ENCODE results near the gene IQUB.
"Not testable (repeated sequence)": the region's sequence is repeated elsewhere in the genome, so short reads cannot be mapped to it uniquely, and the experiment has no call there.

Gene IQUB

GRCh38 chr7:123532788-123533552 lies 1.4 kb downstream of the IQUB start:
- H3K4me3 Mint-ChIP-seq: peak overlapping the region; percentile 2
- H3K27me3 Mint-ChIP-seq (ENCODE audit: low read depth): peaks cover 36% of the 10 kb centered on the region
- not testable (repeated sequence) for H3K9me3 Mint-ChIP-seq; H3K36me3 Mint-ChIP-seq (ENCODE audit: low read depth); H3K27ac Mint-ChIP-seq
- peak; percentile 45 for DNase-seq (ENCODE audit: low spot score)
- H3K4me1 Mint-ChIP-seq (ENCODE audit: low read depth): peaks cover 18% of the 10 kb centered on the region

- DNase-seq (ENCODE audit: low spot score): not testable (repeated sequence)
Measured at GRCh38 chr7:123532343-123532742, 2.1 kb downstream of the IQUB start.

GRCh38 chr7:123530035-123530591 lies 4.3 kb downstream of the IQUB start:
- not testable (repeated sequence) for H3K27ac Mint-ChIP-seq; H3K9me3 Mint-ChIP-seq; DNase-seq (ENCODE audit: low spot score); H3K4me3 Mint-ChIP-seq; H3K36me3 Mint-ChIP-seq (ENCODE audit: low read depth)
- H3K27me3 Mint-ChIP-seq (ENCODE audit: low read depth): peaks cover 36% of the 10 kb centered on the region
- H3K4me1 Mint-ChIP-seq (ENCODE audit: low read depth): peaks cover 17% of the 10 kb centered on the region

More at GRCh38 chr7:123532343-123532742, 2.1 kb downstream of the IQUB start:
- Mint-ChIP-seq H3K4me1 (ENCODE audit: low read depth) (peaks cover 18% of the 10 kb centered on the region), H3K27me3 (ENCODE audit: low read depth) (peaks cover 36% of the 10 kb centered on the region), H3K4me3 (peak overlapping the region; percentile 70)
- H3K9me3 Mint-ChIP-seq; H3K36me3 Mint-ChIP-seq (ENCODE audit: low read depth); H3K27ac Mint-ChIP-seq: not testable (repeated sequence)

- no peak for DNase-seq (ENCODE audit: low spot score)
- Mint-ChIP-seq H3K4me3 (no peak overlapping the region), H3K27me3 (ENCODE audit: low read depth) (peaks cover 22% of the 10 kb centered on the region), H3K27ac (no peak overlapping the region), H3K4me1 (ENCODE audit: low read depth) (peaks cover 6% of the 10 kb centered on the region), H3K36me3 (ENCODE audit: low read depth) (no peaks in the 10 kb centered on the region), H3K9me3 (no peaks in the 10 kb centered on the region)
Measured at GRCh38 chr7:123528265-123528664, 6.1 kb downstream of the IQUB start.

- H3K36me3 Mint-ChIP-seq (ENCODE audit: low read depth); H3K4me3 Mint-ChIP-seq; DNase-seq (ENCODE audit: low spot score); H3K9me3 Mint-ChIP-seq; H3K4me1 Mint-ChIP-seq (ENCODE audit: low read depth); H3K27ac Mint-ChIP-seq: not testable (repeated sequence)
- peaks cover 18% of the 10 kb centered on the region for H3K27me3 Mint-ChIP-seq (ENCODE audit: low read depth)
Measured at GRCh38 chr7:123527712-123528225, 6.6 kb downstream of the IQUB start.

GRCh38 chr7:123526533-123526932 lies 7.9 kb downstream of the IQUB start:
- not testable (repeated sequence) for H3K27ac Mint-ChIP-seq; H3K27me3 Mint-ChIP-seq (ENCODE audit: low read depth); H3K36me3 Mint-ChIP-seq (ENCODE audit: low read depth); H3K4me3 Mint-ChIP-seq; H3K9me3 Mint-ChIP-seq; DNase-seq (ENCODE audit: low spot score); H3K4me1 Mint-ChIP-seq (ENCODE audit: low read depth)

GRCh38 chr7:123522066-123522465 lies 12.3 kb downstream of the IQUB start:
- no peaks in the 10 kb centered on the region for H3K36me3 Mint-ChIP-seq (ENCODE audit: low read depth)
- peaks cover 3% of the 10 kb centered on the region for H3K27me3 Mint-ChIP-seq (ENCODE audit: low read depth)
- H3K9me3 Mint-ChIP-seq: no peaks in the 10 kb centered on the region
- H3K4me1 Mint-ChIP-seq (ENCODE audit: low read depth): no peaks in the 10 kb centered on the region
- DNase-seq (ENCODE audit: low spot score): no peak
- H3K4me3 Mint-ChIP-seq: no peak overlapping the region
- no peak overlapping the region for H3K27ac Mint-ChIP-seq

- H3K4me1 Mint-ChIP-seq (ENCODE audit: low read depth): no peaks in the 10 kb centered on the region
- H3K27me3 Mint-ChIP-seq (ENCODE audit: low read depth): peaks cover 4% of the 10 kb centered on the region
- no peaks in the 10 kb centered on the region for H3K36me3 Mint-ChIP-seq (ENCODE audit: low read depth)
- H3K27ac Mint-ChIP-seq: no peak overlapping the region
- H3K4me3 Mint-ChIP-seq: no peak overlapping the region
- no peaks in the 10 kb centered on the region for H3K9me3 Mint-ChIP-seq
- no peak for DNase-seq (ENCODE audit: low spot score)
Measured at GRCh38 chr7:123505221-123505620, 29.2 kb downstream of the IQUB start.

GRCh38 chr7:123502201-123502600 lies 32.2 kb downstream of the IQUB start:
- Mint-ChIP-seq H3K27ac (no peak overlapping the region), H3K9me3 (no peaks in the 10 kb centered on the region), H3K4me1 (ENCODE audit: low read depth) (no peaks in the 10 kb centered on the region), H3K4me3 (no peak overlapping the region), H3K27me3 (ENCODE audit: low read depth) (peaks cover 3% of the 10 kb centered on the region), H3K36me3 (ENCODE audit: low read depth) (no peaks in the 10 kb centered on the region)
- DNase-seq (ENCODE audit: low spot score): no peak

- peaks cover 3% of the 10 kb centered on the region for H3K27me3 Mint-ChIP-seq (ENCODE audit: low read depth)
- H3K27ac Mint-ChIP-seq: no peak overlapping the region
- H3K9me3 Mint-ChIP-seq: no peaks in the 10 kb centered on the region
- DNase-seq (ENCODE audit: low spot score): no peak
- H3K4me1 Mint-ChIP-seq (ENCODE audit: low read depth): no peaks in the 10 kb centered on the region
- H3K4me3 Mint-ChIP-seq: no peak overlapping the region
- H3K36me3 Mint-ChIP-seq (ENCODE audit: low read depth): no peaks in the 10 kb centered on the region
Measured at GRCh38 chr7:123500878-123501489, 33.4 kb downstream of the IQUB start.

- no peak for DNase-seq (ENCODE audit: low spot score)
- H3K4me3 Mint-ChIP-seq: no peak overlapping the region
- no peaks in the 10 kb centered on the region for H3K36me3 Mint-ChIP-seq (ENCODE audit: low read depth)
- H3K9me3 Mint-ChIP-seq: no peaks in the 10 kb centered on the region
- H3K27me3 Mint-ChIP-seq (ENCODE audit: low read depth): peaks cover 3% of the 10 kb centered on the region
- no peak overlapping the region for H3K27ac Mint-ChIP-seq
- H3K4me1 Mint-ChIP-seq (ENCODE audit: low read depth): no peaks in the 10 kb centered on the region
Measured at GRCh38 chr7:123499211-123499970, 35.0 kb downstream of the IQUB start.

GRCh38 chr7:123498601-123499000 lies 35.8 kb downstream of the IQUB start:
- H3K36me3 Mint-ChIP-seq (ENCODE audit: low read depth): no peaks in the 10 kb centered on the region
- DNase-seq (ENCODE audit: low spot score): no peak
- no peak overlapping the region for H3K4me3 Mint-ChIP-seq
- H3K27me3 Mint-ChIP-seq (ENCODE audit: low read depth): peaks cover 3% of the 10 kb centered on the region
- H3K9me3 Mint-ChIP-seq: no peaks in the 10 kb centered on the region
- H3K27ac Mint-ChIP-seq: no peak overlapping the region
- no peaks in the 10 kb centered on the region for H3K4me1 Mint-ChIP-seq (ENCODE audit: low read depth)

GRCh38 chr7:123498031-123498430 lies 36.4 kb downstream of the IQUB start:
- Mint-ChIP-seq H3K4me1 (ENCODE audit: low read depth) (no peaks in the 10 kb centered on the region), H3K9me3 (no peaks in the 10 kb centered on the region), H3K27ac (no peak overlapping the region), H3K27me3 (ENCODE audit: low read depth) (peaks cover 3% of the 10 kb centered on the region), H3K4me3 (no peak overlapping the region), H3K36me3 (ENCODE audit: low read depth) (no peaks in the 10 kb centered on the region)
- DNase-seq (ENCODE audit: low spot score): no peak

All from T-helper 2 cell treated with Interferon-gamma antibody and Interleukin-4, amounts not matched to agents 5 μg/mL and 100 μg/mL, for 36 hours (primary cell).